Measurements from ENCODE around the gene FGD2.
"Not testable (repeated sequence)": the region's sequence is repeated elsewhere in the genome, so short reads cannot be mapped to it uniquely, and the experiment has no call there.

FGD2 gene

GRCh38 chr6:37038292-37039198 is 33.1 kb downstream of the FGD2 start:
- Histone ChIP-seq H3K27me3 (ENCODE audit: insufficient read depth, low read length) (no peaks in the 10 kb centered on the region), H2AFZ (ENCODE audit: low read depth, low read length) (no peak overlapping the region), H3K36me3 (ENCODE audit: insufficient read depth, low read length) (no peaks in the 10 kb centered on the region), H3K9me3 (ENCODE audit: low read length) (no peaks in the 10 kb centered on the region), H3K4me1 (ENCODE audit: insufficient read depth, low read length) (peaks cover under 1% of the 10 kb centered on the region), H3K4me3 (ENCODE audit: low read length) (no peak overlapping the region)

DNA sequence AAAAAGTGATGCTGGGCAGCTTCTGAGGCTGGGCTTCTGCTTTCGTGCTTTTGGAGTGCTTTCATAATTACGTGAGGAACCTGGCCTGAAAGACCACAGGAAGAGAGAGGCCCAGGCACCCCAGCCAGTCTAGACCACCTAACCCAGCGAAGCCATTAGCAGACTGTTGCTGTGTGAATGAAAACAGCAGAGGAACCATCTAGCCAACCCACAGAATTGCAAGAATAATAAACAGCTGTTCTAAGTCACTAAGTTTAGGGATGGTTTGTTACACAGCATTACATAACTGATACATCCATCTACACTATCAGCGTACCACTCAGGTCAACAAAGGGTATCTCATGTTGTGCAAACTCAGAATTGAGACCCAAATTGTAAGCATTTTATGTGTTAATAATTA is 34.5 kb downstream of the FGD2 start:
- Histone ChIP-seq H3K4me3 (ENCODE audit: low read length) (no peak overlapping the region), H2AFZ (ENCODE audit: low read depth, low read length) (no peak overlapping the region), H3K9me3 (ENCODE audit: low read length) (no peaks in the 10 kb centered on the region), H3K36me3 (ENCODE audit: insufficient read depth, low read length) (no peaks in the 10 kb centered on the region), H3K4me1 (ENCODE audit: insufficient read depth, low read length) (no peaks in the 10 kb centered on the region), H3K27me3 (ENCODE audit: insufficient read depth, low read length) (no peaks in the 10 kb centered on the region)

DNA sequence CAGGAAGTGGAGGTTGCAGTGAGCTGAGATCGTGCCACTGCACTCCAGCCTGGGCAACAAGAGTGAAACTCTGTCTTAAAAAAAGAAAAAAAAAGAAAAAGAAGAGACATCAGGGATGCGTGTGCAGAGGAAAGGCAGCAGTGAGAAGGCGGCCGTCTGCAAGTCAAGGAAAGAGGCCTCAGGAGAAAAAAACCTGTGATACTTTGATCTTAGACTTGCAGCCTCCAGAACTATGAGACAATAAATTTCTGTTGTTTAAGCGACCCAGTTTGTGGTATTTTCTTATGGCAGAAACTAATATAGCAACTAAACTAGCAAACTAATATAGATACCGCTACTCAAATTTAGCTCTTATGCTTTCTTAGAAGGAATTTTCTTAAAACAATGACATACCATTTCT is 36.1 kb downstream of the FGD2 start:
- Histone ChIP-seq H3K9me3 (ENCODE audit: low read length) (no peaks in the 10 kb centered on the region), H3K36me3 (ENCODE audit: insufficient read depth, low read length) (no peaks in the 10 kb centered on the region), H3K27me3 (ENCODE audit: insufficient read depth, low read length) (no peaks in the 10 kb centered on the region), H2AFZ (ENCODE audit: low read depth, low read length) (no peak overlapping the region), H3K4me1 (ENCODE audit: insufficient read depth, low read length) (no peaks in the 10 kb centered on the region), H3K4me3 (ENCODE audit: low read length) (no peak overlapping the region)

DNA sequence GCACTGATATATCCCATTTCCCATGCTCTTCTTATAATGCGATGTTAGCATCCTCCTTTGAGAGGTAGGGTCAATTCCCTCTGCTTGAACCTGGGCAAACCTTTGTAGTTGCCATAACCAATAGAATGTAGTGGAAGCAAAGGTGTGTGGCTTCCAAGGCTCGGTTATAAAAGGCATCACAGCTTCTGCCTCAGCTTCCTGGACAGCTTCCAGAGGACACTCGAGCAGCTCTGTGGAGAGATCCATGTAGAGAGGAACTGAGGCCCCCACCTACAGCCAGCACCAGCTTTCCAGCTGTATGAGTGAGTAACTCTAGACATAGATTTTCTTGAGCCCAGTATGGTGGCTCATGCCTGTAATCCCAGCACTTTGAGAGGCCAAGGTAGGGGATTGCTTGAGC is 36.7 kb downstream of the FGD2 start:
- Histone ChIP-seq H3K36me3 (ENCODE audit: insufficient read depth, low read length) (no peaks in the 10 kb centered on the region), H3K27me3 (ENCODE audit: insufficient read depth, low read length) (no peaks in the 10 kb centered on the region), H3K4me3 (ENCODE audit: low read length) (no peak overlapping the region), H2AFZ (ENCODE audit: low read depth, low read length) (no peak overlapping the region), H3K4me1 (ENCODE audit: insufficient read depth, low read length) (no peaks in the 10 kb centered on the region), H3K9me3 (ENCODE audit: low read length) (no peaks in the 10 kb centered on the region)

- not testable (repeated sequence) for H3K36me3 ChIP-seq (ENCODE audit: insufficient read depth, low read length); H2AFZ ChIP-seq (ENCODE audit: low read depth, low read length); H3K4me3 ChIP-seq (ENCODE audit: low read length); H3K27me3 ChIP-seq (ENCODE audit: insufficient read depth, low read length); H3K9me3 ChIP-seq (ENCODE audit: low read length); H3K4me1 ChIP-seq (ENCODE audit: insufficient read depth, low read length)
These were observed 37.6 kb downstream of the FGD2 start for GRCh38 chr6:37043091-37043490.

DNA sequence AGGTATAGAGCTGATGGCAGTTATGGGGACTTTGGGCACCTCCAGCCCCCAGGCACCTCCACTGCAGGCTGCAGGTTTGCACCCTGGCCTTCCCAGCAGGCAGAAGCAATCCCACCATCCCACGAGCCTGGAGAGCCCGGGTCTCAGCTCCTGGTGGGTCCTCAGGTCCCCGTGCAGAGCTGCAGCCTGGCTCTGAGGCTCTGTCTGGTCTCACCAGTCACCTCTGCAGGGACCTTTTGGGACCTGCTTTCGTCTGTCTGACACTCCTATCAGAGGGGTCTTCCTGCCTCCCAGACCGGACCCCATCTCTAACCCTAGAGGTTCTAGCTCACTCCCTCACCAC is 41.9 kb downstream of the FGD2 start:
- Histone ChIP-seq H3K9me3 (ENCODE audit: low read length) (no peaks in the 10 kb centered on the region), H3K36me3 (ENCODE audit: insufficient read depth, low read length) (no peaks in the 10 kb centered on the region), H3K4me1 (ENCODE audit: insufficient read depth, low read length) (peaks cover 10% of the 10 kb centered on the region), H2AFZ (ENCODE audit: low read depth, low read length) (no peak overlapping the region), H3K27me3 (ENCODE audit: insufficient read depth, low read length) (no peaks in the 10 kb centered on the region), H3K4me3 (ENCODE audit: low read length) (no peak overlapping the region)

DNA sequence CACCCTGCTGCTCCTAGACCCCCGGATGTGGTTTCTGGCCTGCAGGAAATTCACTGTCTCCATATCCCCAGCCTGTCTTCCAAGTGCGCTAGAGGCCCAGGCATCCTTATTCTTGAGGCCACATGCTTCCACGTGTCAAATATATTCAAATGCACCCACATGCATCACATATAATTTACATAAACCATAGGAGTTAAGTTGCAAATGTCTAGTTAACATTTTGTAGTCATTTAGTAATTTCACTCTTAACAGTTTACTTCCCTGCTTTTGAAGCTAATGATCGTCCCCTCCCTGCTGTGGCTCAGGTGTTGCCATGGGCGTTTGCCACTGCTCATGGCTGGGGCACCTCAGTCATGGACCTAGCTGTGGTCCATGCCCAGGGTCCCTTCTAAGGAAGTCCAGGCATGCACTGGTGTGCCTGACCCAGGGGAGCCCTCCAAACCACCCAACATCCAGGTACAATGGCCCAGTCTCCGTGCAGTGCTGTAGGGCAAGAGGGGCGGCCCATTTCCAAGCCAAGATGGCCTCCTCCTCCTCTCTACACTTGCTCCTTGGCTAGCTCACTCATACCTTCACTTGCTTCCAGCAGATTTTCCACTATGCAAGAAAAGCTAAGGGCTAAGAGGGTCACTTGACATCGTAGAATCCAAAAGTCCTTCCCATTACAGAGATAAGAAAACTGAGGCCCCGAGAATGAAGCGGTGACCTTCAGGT is 42.4 kb downstream of the FGD2 start:
- no peak overlapping the region for H3K4me3 ChIP-seq (ENCODE audit: low read length)
- H3K4me1 ChIP-seq (ENCODE audit: insufficient read depth, low read length): peaks cover 11% of the 10 kb centered on the region
- no peaks in the 10 kb centered on the region for H3K36me3 ChIP-seq (ENCODE audit: insufficient read depth, low read length)
- H3K9me3 ChIP-seq (ENCODE audit: low read length): no peaks in the 10 kb centered on the region
- H2AFZ ChIP-seq (ENCODE audit: low read depth, low read length): no peak overlapping the region
- no peaks in the 10 kb centered on the region for H3K27me3 ChIP-seq (ENCODE audit: insufficient read depth, low read length)

DNA sequence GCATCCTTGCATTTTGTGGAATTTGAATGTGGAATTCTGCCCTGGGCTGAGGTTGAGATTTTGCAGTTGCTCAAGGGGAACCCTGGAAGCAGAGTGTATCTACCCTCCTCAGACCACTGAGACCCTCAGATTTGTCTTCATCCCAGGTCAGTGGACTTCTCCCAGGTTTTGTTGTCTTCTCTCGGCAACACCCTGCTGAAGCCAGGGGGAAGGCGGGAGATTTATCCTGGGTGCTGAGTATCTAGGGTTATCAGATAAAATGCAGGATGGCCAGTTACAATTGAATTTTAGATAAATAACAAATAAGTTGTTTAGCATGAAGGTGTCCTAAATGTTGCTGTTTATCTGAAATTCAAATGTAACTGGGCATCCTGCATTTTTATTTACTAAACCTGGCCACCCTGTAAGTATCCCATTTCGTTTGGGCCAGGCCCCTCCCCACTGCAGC is 43.0 kb downstream of the FGD2 start:
- Histone ChIP-seq H2AFZ (ENCODE audit: low read depth, low read length) (no peak overlapping the region), H3K36me3 (ENCODE audit: insufficient read depth, low read length) (no peaks in the 10 kb centered on the region), H3K4me3 (ENCODE audit: low read length) (no peak overlapping the region), H3K27me3 (ENCODE audit: insufficient read depth, low read length) (no peaks in the 10 kb centered on the region), H3K9me3 (ENCODE audit: low read length) (no peaks in the 10 kb centered on the region), H3K4me1 (ENCODE audit: insufficient read depth, low read length) (peaks cover 11% of the 10 kb centered on the region)

DNA sequence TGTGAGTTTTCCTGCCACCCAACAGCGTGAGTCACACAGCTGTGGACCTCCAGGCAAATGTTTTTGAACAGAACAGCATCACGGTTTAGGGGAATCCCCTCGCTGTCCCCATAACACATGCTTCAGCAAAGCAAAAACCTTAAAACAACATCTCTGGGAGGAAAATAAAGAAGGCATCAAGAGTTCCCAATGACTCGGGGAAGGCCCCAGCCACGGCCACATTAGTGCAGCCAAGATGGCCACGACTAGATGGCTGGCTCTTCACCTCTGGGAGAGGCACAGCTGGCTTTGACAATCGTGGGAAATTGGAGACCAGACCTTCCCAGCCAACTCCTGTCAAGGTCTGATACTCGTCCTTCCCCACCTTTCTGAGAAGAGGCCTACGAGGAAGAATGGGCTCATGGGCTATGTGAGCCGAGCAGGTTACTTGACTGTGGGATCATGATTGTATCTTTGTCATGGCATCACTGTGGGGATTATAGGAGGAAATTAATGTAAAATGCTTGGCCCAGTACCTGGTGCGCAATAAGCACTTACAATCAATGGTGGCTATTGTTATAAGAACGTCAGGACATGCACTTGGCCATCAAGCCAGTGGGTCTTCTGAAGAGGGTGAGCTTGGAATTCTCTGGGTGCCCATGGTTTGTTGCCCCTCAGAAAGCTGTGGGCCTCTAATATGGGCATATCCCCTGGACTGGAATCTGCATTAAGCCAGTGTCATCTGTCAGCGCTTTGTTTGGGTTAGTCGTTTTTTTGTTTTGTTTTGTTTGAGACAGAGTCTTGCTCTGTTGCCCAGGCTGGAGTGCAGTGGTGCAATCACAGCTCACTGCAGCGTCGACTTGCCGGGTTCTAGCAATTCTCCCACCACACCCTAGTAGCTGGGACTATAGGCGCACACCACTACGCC is 43.6 kb downstream of the FGD2 start:
- Histone ChIP-seq H3K4me3 (ENCODE audit: low read length) (no peak overlapping the region), H3K9me3 (ENCODE audit: low read length) (no peaks in the 10 kb centered on the region), H2AFZ (ENCODE audit: low read depth, low read length) (no peak overlapping the region), H3K36me3 (ENCODE audit: insufficient read depth, low read length) (no peaks in the 10 kb centered on the region), H3K27me3 (ENCODE audit: insufficient read depth, low read length) (no peaks in the 10 kb centered on the region), H3K4me1 (ENCODE audit: insufficient read depth, low read length) (peaks cover 11% of the 10 kb centered on the region)

DNA sequence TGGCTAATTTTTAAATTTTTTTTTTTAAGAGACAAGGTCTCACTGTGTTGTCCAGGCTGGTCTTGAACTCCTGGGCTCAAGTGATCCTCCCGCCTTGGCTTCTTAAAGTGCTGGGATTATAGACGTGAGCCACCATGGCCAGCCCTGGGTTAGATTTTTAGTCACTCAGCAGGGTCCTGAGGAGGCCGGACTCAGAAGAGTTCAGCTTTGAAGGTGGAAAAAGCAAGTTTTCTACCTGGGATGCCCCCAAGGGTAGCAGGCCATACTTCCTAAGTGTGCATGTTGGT is 44.2 kb downstream of the FGD2 start:
- H3K36me3 ChIP-seq (ENCODE audit: insufficient read depth, low read length): no peaks in the 10 kb centered on the region
- peaks cover 11% of the 10 kb centered on the region for H3K4me1 ChIP-seq (ENCODE audit: insufficient read depth, low read length)
- no peaks in the 10 kb centered on the region for H3K27me3 ChIP-seq (ENCODE audit: insufficient read depth, low read length)
- H3K4me3 ChIP-seq (ENCODE audit: low read length): no peak overlapping the region
- H2AFZ ChIP-seq (ENCODE audit: low read depth, low read length): no peak overlapping the region
- H3K9me3 ChIP-seq (ENCODE audit: low read length): no peaks in the 10 kb centered on the region

GRCh38 chr6:37050045-37050853 is 44.8 kb downstream of the FGD2 start:
- Histone ChIP-seq H3K27me3 (ENCODE audit: insufficient read depth, low read length) (no peaks in the 10 kb centered on the region), H3K4me3 (ENCODE audit: low read length) (no peak overlapping the region), H3K36me3 (ENCODE audit: insufficient read depth, low read length) (no peaks in the 10 kb centered on the region), H3K9me3 (ENCODE audit: low read length) (no peaks in the 10 kb centered on the region), H3K4me1 (ENCODE audit: insufficient read depth, low read length) (peaks cover 11% of the 10 kb centered on the region), H2AFZ (ENCODE audit: low read depth, low read length) (no peak overlapping the region)

GRCh38 chr6:37050854-37051137 is 45.3 kb downstream of the FGD2 start:
- no peaks in the 10 kb centered on the region for H3K27me3 ChIP-seq (ENCODE audit: insufficient read depth, low read length)
- no peaks in the 10 kb centered on the region for H3K36me3 ChIP-seq (ENCODE audit: insufficient read depth, low read length)
- H3K4me1 ChIP-seq (ENCODE audit: insufficient read depth, low read length): peaks cover 11% of the 10 kb centered on the region
- no peaks in the 10 kb centered on the region for H3K9me3 ChIP-seq (ENCODE audit: low read length)
- H3K4me3 ChIP-seq (ENCODE audit: low read length): no peak overlapping the region
- no peak overlapping the region for H2AFZ ChIP-seq (ENCODE audit: low read depth, low read length)

Data from neuron (in vitro differentiated cells).